Measurements from ENCODE around the gene CAMK2A. TPM values are rescaled to one million over a fixed set of nuclear protein-coding genes. Genes with fewer than 3 reads are reported as not detected.

CAMK2A gene
- polyA plus RNA-seq, 1 donor (not counting 4 experiments of a cell fraction or from before 2014, with no cell fraction given): 0.05 TPM

DNA sequence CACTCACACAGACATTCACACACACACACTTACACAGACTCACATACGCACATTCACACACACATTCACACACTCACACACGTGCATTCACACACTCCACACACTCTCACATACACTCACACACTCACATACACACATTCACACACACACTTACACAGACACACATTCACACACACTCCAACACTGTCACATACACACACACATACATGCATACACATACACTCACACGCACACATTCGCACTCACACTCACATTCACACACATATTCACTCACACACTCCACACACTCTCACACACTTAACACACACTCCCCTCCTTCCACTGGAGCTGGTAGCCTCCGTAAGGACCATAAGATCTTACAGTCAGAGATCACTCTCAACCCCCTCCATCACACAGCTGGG lies 26.2 kb downstream of the CAMK2A start:
- Histone ChIP-seq H3K9ac (ENCODE audit: control insufficient read depth, extremely low read depth, insufficient read depth, low read length) (no peak overlapping the region), H3K4me2 (ENCODE audit: control insufficient read depth, extremely low read depth, insufficient read depth, low read depth, low read length) (peak overlapping the region; percentile 61), H2AFZ (ENCODE audit: control insufficient read depth, low read length) (no peak overlapping the region), H3K79me2 (ENCODE audit: control insufficient read depth, insufficient read depth, low read length) (no peaks in the 10 kb centered on the region), H3K9me1 (ENCODE audit: control insufficient read depth, extremely low read depth, insufficient read depth, low read length) (peaks cover 4% of the 10 kb centered on the region), H4K20me1 (ENCODE audit: control insufficient read depth, extremely low read depth, insufficient read depth, low read length) (no peaks in the 10 kb centered on the region), H3K4me3 (ENCODE audit: control insufficient read depth in 2 of 3, extremely low read depth in 1 of 3, insufficient read depth in 2 of 3, low read depth in 1 of 3, low read length in 3 of 3) (no peak overlapping the region), H3K27me3 (ENCODE audit: control insufficient read depth, extremely low read depth, insufficient read depth, low read length) (no peaks in the 10 kb centered on the region), H3K27ac (ENCODE audit: control insufficient read depth, insufficient read depth, low read length) (no peak overlapping the region), H3K4me1 (ENCODE audit: control insufficient read depth, extremely low read depth, insufficient read depth, low read length) (peaks cover 24% of the 10 kb centered on the region), H3K36me3 (ENCODE audit: control insufficient read depth in 2 of 2, extremely low read depth in 1 of 2, insufficient read depth in 2 of 2, low read length in 2 of 2) (no peaks in the 10 kb centered on the region), H3K9me3 (ENCODE audit: control insufficient read depth, low read depth, low read length) (no peaks in the 10 kb centered on the region)
- FAIRE-seq (peak; percentile 74), DNase-seq (ENCODE audit: low read depth, low spot score) (no peak)
- TF ChIP-seq, protein P1, sequence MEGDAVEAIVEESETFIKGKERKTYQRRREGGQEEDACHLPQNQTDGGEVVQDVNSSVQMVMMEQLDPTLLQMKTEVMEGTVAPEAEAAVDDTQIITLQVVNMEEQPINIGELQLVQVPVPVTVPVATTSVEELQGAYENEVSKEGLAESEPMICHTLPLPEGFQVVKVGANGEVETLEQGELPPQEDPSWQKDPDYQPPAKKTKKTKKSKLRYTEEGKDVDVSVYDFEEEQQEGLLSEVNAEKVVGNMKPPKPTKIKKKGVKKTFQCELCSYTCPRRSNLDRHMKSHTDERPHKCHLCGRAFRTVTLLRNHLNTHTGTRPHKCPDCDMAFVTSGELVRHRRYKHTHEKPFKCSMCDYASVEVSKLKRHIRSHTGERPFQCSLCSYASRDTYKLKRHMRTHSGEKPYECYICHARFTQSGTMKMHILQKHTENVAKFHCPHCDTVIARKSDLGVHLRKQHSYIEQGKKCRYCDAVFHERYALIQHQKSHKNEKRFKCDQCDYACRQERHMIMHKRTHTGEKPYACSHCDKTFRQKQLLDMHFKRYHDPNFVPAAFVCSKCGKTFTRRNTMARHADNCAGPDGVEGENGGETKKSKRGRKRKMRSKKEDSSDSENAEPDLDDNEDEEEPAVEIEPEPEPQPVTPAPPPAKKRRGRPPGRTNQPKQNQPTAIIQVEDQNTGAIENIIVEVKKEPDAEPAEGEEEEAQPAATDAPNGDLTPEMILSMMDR (optimal IDR thresholded peaks at IDR 0.05 in 1 of 3, IDR thresholded peaks at IDR 0.05 in 1 of 3, conservative IDR thresholded peaks at IDR 0.05 in 1 of 3; ENCODE audit: extremely low read depth in 1 of 3, insufficient read depth in 2 of 3, low read length in 3 of 3): no peak
- no peak for TF ChIP-seq EZH2 (IDR thresholded peaks at IDR 0.05; ENCODE audit: low read length)
- dilution Hi-C loops (cut with MboI; ENCODE audit: extremely low pct_ligation_motif_present, low sequenced_read_pairs): no loop called here

DNA sequence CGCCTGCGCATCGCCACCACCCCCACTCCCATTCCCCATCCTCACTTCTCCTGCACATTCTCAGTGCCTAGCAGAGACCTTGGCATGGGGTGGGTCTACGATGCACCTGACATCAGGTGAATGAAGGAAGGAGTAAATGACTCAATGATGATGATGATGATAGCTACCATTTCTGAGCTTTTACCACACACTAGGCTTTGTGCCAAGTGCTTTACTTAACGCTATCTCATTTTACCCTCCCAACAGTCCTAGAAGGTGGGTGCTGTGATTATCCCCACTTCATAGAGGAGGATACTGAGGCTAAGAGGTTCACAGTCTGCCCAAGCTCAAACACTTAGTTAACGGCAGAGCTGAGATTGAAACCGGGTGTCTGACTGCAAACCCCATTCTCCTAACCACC lies 27.1 kb downstream of the CAMK2A start:
- H3K36me3 ChIP-seq (ENCODE audit: control insufficient read depth in 2 of 2, extremely low read depth in 1 of 2, insufficient read depth in 2 of 2, low read length in 2 of 2): no peaks in the 10 kb centered on the region
- no peak overlapping the region for H3K4me2 ChIP-seq (ENCODE audit: control insufficient read depth, extremely low read depth, insufficient read depth, low read depth, low read length)
- H3K9me1 ChIP-seq (ENCODE audit: control insufficient read depth, extremely low read depth, insufficient read depth, low read length): peaks cover 4% of the 10 kb centered on the region
- no peak overlapping the region for H3K4me3 ChIP-seq (ENCODE audit: control insufficient read depth in 2 of 3, extremely low read depth in 1 of 3, insufficient read depth in 2 of 3, low read depth in 1 of 3, low read length in 3 of 3)
- FAIRE-seq: no peak
- no peak overlapping the region for H3K9ac ChIP-seq (ENCODE audit: control insufficient read depth, extremely low read depth, insufficient read depth, low read length)
- no peak for DNase-seq (ENCODE audit: low read depth, low spot score)
- dilution Hi-C loops (cut with MboI; ENCODE audit: extremely low pct_ligation_motif_present, low sequenced_read_pairs): no loop called here
- TF ChIP-seq EZH2 (IDR thresholded peaks at IDR 0.05; ENCODE audit: low read length): no peak
- TF ChIP-seq, protein P1 (optimal IDR thresholded peaks at IDR 0.05 in 1 of 3, IDR thresholded peaks at IDR 0.05 in 1 of 3, conservative IDR thresholded peaks at IDR 0.05 in 1 of 3; ENCODE audit: extremely low read depth in 1 of 3, insufficient read depth in 2 of 3, low read length in 3 of 3): no peak
- H3K27me3 ChIP-seq (ENCODE audit: control insufficient read depth, extremely low read depth, insufficient read depth, low read length): no peaks in the 10 kb centered on the region
- H3K27ac ChIP-seq (ENCODE audit: control insufficient read depth, insufficient read depth, low read length): no peak overlapping the region
- no peak overlapping the region for H2AFZ ChIP-seq (ENCODE audit: control insufficient read depth, low read length)
- H3K4me1 ChIP-seq (ENCODE audit: control insufficient read depth, extremely low read depth, insufficient read depth, low read length): peaks cover 24% of the 10 kb centered on the region
- H3K79me2 ChIP-seq (ENCODE audit: control insufficient read depth, insufficient read depth, low read length): no peaks in the 10 kb centered on the region
- H3K9me3 ChIP-seq (ENCODE audit: control insufficient read depth, low read depth, low read length): no peaks in the 10 kb centered on the region
- no peaks in the 10 kb centered on the region for H4K20me1 ChIP-seq (ENCODE audit: control insufficient read depth, extremely low read depth, insufficient read depth, low read length)
